HepG2 (cell line): ENCODE results near the gene P2RX6. TPM values are rescaled to one million over a fixed set of nuclear protein-coding genes. Genes with fewer than 3 reads are reported as not detected.

Experiments used
- ATAC-seq: fragments of 200-7000 bp; cut with Tn5 transposase; 3 replicates; pipeline ENCODE4 v1.9.1; 2020; ENCODE audit warnings: mild to moderate bottlenecking, moderate library complexity
- BruUV-seq: library from RNA; stranded (reverse); fragments of 400-500 nt; replicated peaks from 2 replicates; lab custom pipeline; 2021; lab: Mats Ljungman, UMichigan
- CTCF ChIA-PET: fragments of 300-600 bp; formaldehyde crosslinking; extraction: SDS; loops from one replicate; lab custom pipeline; 2021; ENCODE audit warnings: low total read pairs, inconsistent platforms, low intra/inter-chr PET ratio; lab: Yijun Ruan, JAX
- POLR2A ChIA-PET: fragments of 350-600 bp; sonication (Branson Sonifier 250); formaldehyde crosslinking; loops from one replicate; lab custom pipeline; 2020; ENCODE audit warnings: antibody characterized with exemption, inconsistent platforms; lab: Yijun Ruan, JAX
- DNase-seq: peaks from one replicate; pipeline ENCODE4 v3.0.0-alpha.2; 2015; ENCODE audit warnings: low spot score
- FAIRE-seq: peaks from 3 replicates; lab custom pipeline; 2011; peaks lifted over from hg19 to GRCh38; lab: Jason Lieb, UNC
- H2AFZ ChIP-seq: one replicate; pipeline ENCODE4 v1.6.1; 2011; ENCODE audit warnings: low read length, inconsistent platforms
- H3K27ac ChIP-seq: fragments of 300-600 bp; 3 replicates; pipeline ENCODE4 v1.8.0; 2011; ENCODE audit warnings: mixed run types, mild to moderate bottlenecking, mixed read lengths, low read length, inconsistent platforms; ENCODE audit not compliant: insufficient read depth; ENCODE audit errors: extremely low read length
- H3K27me3 ChIP-seq, 2 experiments: fragments of 200-600 bp in 1 of 2; 2 replicates in 1 of 2; 3 replicates in 1 of 2; pipeline versions ENCODE4 v1.6.0 to v1.8.0; 2011; ENCODE audit warnings: low read length in 2 of 2, mild to moderate bottlenecking in 2 of 2, moderate library complexity in 2 of 2, inconsistent platforms in 1 of 2; ENCODE audit not compliant: insufficient read depth in 2 of 2, control insufficient read depth in 1 of 2
- H3K36me3 ChIP-seq, 2 experiments: fragments of 200-600 bp in 1 of 2; replicated peaks in 1 of 2; 2 replicates in 1 of 2; 3 replicates in 1 of 2; pipeline versions ENCODE4 v1.5.1 to v1.8.0; 2011; ENCODE audit warnings: low read length in 2 of 2, inconsistent platforms in 1 of 2; ENCODE audit not compliant: insufficient read depth in 2 of 2, control insufficient read depth in 1 of 2
- H3K4me1 ChIP-seq: 2 replicates; pipeline ENCODE4 v1.5.1; 2012; ENCODE audit warnings: low read length, inconsistent platforms; ENCODE audit not compliant: insufficient read depth
- H3K4me2 ChIP-seq: 2 replicates; pipeline ENCODE4 v1.6.0; 2011; ENCODE audit warnings: low read depth, low read length, inconsistent platforms
- H3K4me3 ChIP-seq, 3 experiments: fragments of 200-600 bp in 1 of 3; sonication (generic), shearing (Covaris generic) in 1 of 3; replicated peaks in 1 of 3; 2 replicates each; pipeline ENCODE4 v1.5.1; 2011 to 2016; ENCODE audit warnings: low read length in 3 of 3, inconsistent platforms in 2 of 3, low read depth in 2 of 3, mild to moderate bottlenecking in 2 of 3, control low read depth in 1 of 3, mixed read lengths in 1 of 3; ENCODE audit not compliant: insufficient read depth in 1 of 3
- H3K79me2 ChIP-seq: one replicate; pipeline ENCODE4 v1.6.1; 2011; ENCODE audit warnings: low read length, inconsistent platforms; ENCODE audit not compliant: insufficient read depth
- H3K9ac ChIP-seq: 2 replicates; pipeline ENCODE4 v1.6.0; 2011; ENCODE audit warnings: mild to moderate bottlenecking, low read depth, low read length, inconsistent platforms; ENCODE audit not compliant: insufficient read depth
- H3K9me3 ChIP-seq: 2 replicates; pipeline ENCODE4 v1.5.1; 2012; ENCODE audit warnings: mild to moderate bottlenecking, low read length
- H4K20me1 ChIP-seq: 2 replicates; pipeline ENCODE4 v1.6.0; 2011; ENCODE audit warnings: inconsistent platforms, mild to moderate bottlenecking, low read length, moderate library complexity; ENCODE audit not compliant: insufficient read depth
- E2F2 ChIP-seq: sonication (generic); formaldehyde crosslinking; IDR thresholded peaks from 2 replicates; pipeline ENCODE4 v1.4.0; 2020; ENCODE audit warnings: missing genetic modification reagents, borderline replicate concordance
- EED ChIP-seq: sonication (generic); formaldehyde crosslinking; IDR thresholded peaks from 2 replicates; pipeline ENCODE4 v1.5.0; 2020; ENCODE audit warnings: mild to moderate bottlenecking, missing genetic modification reagents
- HOXA3 ChIP-seq: sonication (generic); formaldehyde crosslinking; IDR thresholded peaks from 2 replicates; pipeline ENCODE4 v1.5.0; 2020; ENCODE audit warnings: missing genetic modification reagents
- IRX3 ChIP-seq: sonication (generic); formaldehyde crosslinking; IDR thresholded peaks from 2 replicates; pipeline ENCODE4 v1.8.1; 2023; ENCODE audit warnings: mild to moderate bottlenecking, low read depth, missing genetic modification reagents, borderline replicate concordance
- KLF12 ChIP-seq: sonication (generic); formaldehyde crosslinking; IDR thresholded peaks from 2 replicates; pipeline ENCODE4 v1.4.0; 2020; ENCODE audit warnings: missing genetic modification reagents, borderline replicate concordance
- KMT2A ChIP-seq: sonication (generic); formaldehyde crosslinking; IDR thresholded peaks from 2 replicates; pipeline ENCODE4 v1.4.0; 2020; ENCODE audit warnings: missing genetic modification reagents
- NFKBIZ ChIP-seq: IDR thresholded peaks from 2 replicates; pipeline ENCODE4 v1.6.1; 2018; ENCODE audit warnings: missing genetic modification reagents, missing compliant biosample characterization
- TIGD3 ChIP-seq: sonication (generic); formaldehyde crosslinking; IDR thresholded peaks from 2 replicates; pipeline ENCODE4 v1.5.1; 2020; ENCODE audit warnings: mild to moderate bottlenecking, missing genetic modification reagents, borderline replicate concordance
- ZBTB42 ChIP-seq: sonication (generic); formaldehyde crosslinking; IDR thresholded peaks from 2 replicates; pipeline ENCODE4 v1.5.0; 2020; ENCODE audit warnings: mild to moderate bottlenecking, missing genetic modification reagents
- ZFY ChIP-seq: sonication (generic); formaldehyde crosslinking; IDR thresholded peaks from 2 replicates; pipeline ENCODE4 v1.4.0; 2020; ENCODE audit warnings: missing genetic modification reagents
- ZNF367 ChIP-seq: sonication (generic); formaldehyde crosslinking; IDR thresholded peaks from 2 replicates; pipeline ENCODE4 v1.4.0; 2020; ENCODE audit warnings: missing genetic modification reagents, borderline replicate concordance
- ZNF441 ChIP-seq: sonication (generic); formaldehyde crosslinking; IDR thresholded peaks from 2 replicates; pipeline ENCODE4 v1.7.0; 2021; ENCODE audit warnings: missing genetic modification reagents, borderline replicate concordance
- ZNF512 ChIP-seq: sonication (generic); formaldehyde crosslinking; IDR thresholded peaks from 2 replicates; pipeline ENCODE4 v1.4.0; 2020; ENCODE audit warnings: mild to moderate bottlenecking, missing genetic modification reagents
- ZNF543 ChIP-seq: sonication (generic); formaldehyde crosslinking; IDR thresholded peaks from 2 replicates; pipeline ENCODE4 v1.4.0; 2020; ENCODE audit warnings: mild to moderate bottlenecking, missing genetic modification reagents
- ZNF547 ChIP-seq: sonication (generic); formaldehyde crosslinking; IDR thresholded peaks from 2 replicates; pipeline ENCODE4 v1.5.1; 2020; ENCODE audit warnings: mild to moderate bottlenecking, missing genetic modification reagents
- ZNF589 ChIP-seq: sonication (generic); formaldehyde crosslinking; conservative IDR thresholded peaks from 2 replicates; pipeline ENCODE4 v1.8.0; 2022; ENCODE audit warnings: mild to moderate bottlenecking, moderate library complexity, missing genetic modification reagents
- ZNF597 ChIP-seq: sonication (generic); formaldehyde crosslinking; IDR thresholded peaks from 2 replicates; pipeline ENCODE4 v1.5.0; 2020; ENCODE audit warnings: missing genetic modification reagents
- ZNF704 ChIP-seq: sonication (generic); formaldehyde crosslinking; IDR thresholded peaks from 2 replicates; pipeline ENCODE4 v1.8.1; 2023; ENCODE audit warnings: mild to moderate bottlenecking, inconsistent platforms, moderate library complexity, missing genetic modification reagents, borderline replicate concordance
- WGBS: methylation state at CpG from one replicate; pipeline ENCODE4 v1.1.6; 2017; ENCODE audit warnings: low lambda C conversion rate; 5-methylcytosine and 5-hydroxymethylcytosine counted together
- in situ Hi-C: cut with HindIII; loops from 2 replicates; pipeline ENCODE4 v1.10.0; 2017; ENCODE audit warnings: low pct_unique_long_range_greater_than_20kb; ENCODE audit not compliant: extremely low pct_ligation_motif_present
- intact Hi-C: fragments of 100-400 bp; cut with micrococcal nuclease; formaldehyde crosslinking; loops from one replicate; pipeline ENCODE4 v1.10.0; 2022; ENCODE audit not compliant: unreplicated experiment
- polyA plus RNA-seq, 8 experiments: library from polyadenylated mRNA; depleted of rRNA in 3 of 8; stranded (reverse) in 7 of 8; unstranded in 1 of 8; fragments of >200 nt; fragmentation: Illumina TruSeq in 4 of 8; extraction: Trizol in 4 of 8; gene quantifications; 2 replicates each; pipeline versions ENCODE4 v1.2.1 to v1.2.3, GENCODE V29; 2011 to 2016; ENCODE audit warnings: low read depth in 4 of 8, missing spikeins in 1 of 8, mixed read lengths in 1 of 8; ENCODE audit not compliant: insufficient read depth in 1 of 8
- total RNA-seq, 5 experiments: library from RNA; depleted of rRNA; stranded (reverse); fragments of >200 nt; fragmentation: Illumina TruSeq; extraction: Trizol; gene quantifications; 2 replicates each; pipeline ENCODE4 v1.2.3, GENCODE V29; 2016; ENCODE audit warnings: low read depth in 1 of 5

The P2RX6 gene
- total and polyA plus RNA-seq, 2 of the 13 experiments (the other 11 are each of a cell fraction or from before 2014, with no cell fraction given), result 0.04 to 0.12 TPM

- Histone ChIP-seq H3K27ac (no peak overlapping the region), H3K9ac (no peak overlapping the region), H3K4me1 (peaks cover 46% of the 10 kb centered on the region), H3K4me3 (peak overlapping the region in 1 of 3 experiments; percentile 67; a peak in 1 of 6 replicates), H3K4me2 (no peak overlapping the region), H3K36me3 (no peaks in the 10 kb centered on the region), H3K9me3 (no peaks in the 10 kb centered on the region), H4K20me1 (no peaks in the 10 kb centered on the region), H3K79me2 (no peaks in the 10 kb centered on the region), H2AFZ (no peak overlapping the region), H3K27me3 (peaks cover 0 to 9% of the 10 kb centered on the region in 2 experiments; a peak in 1 of 5 replicates)
- TF ChIP-seq ZBTB42 (CRISPR knock-in tag), result no peak
- TF ChIP-seq ZFY (CRISPR knock-in tag), result no peak
- no peak for TF ChIP-seq ZNF547
- TF ChIP-seq ZNF441 (CRISPR knock-in tag), result no peak
- TF ChIP-seq ZNF543, result no peak
- no peak for TF ChIP-seq TIGD3 (CRISPR knock-in tag)
- TF ChIP-seq HOXA3 (CRISPR knock-in tag), result no peak
- TF ChIP-seq ZNF589 (CRISPR knock-in tag), result no peak
- no peak for TF ChIP-seq EED (CRISPR knock-in tag)
- TF ChIP-seq IRX3, result no peak
- no peak for TF ChIP-seq NFKBIZ (CRISPR knock-in tag)
- TF ChIP-seq KLF12 (CRISPR knock-in tag), result no peak
- no peak for TF ChIP-seq ZNF367 (CRISPR knock-in tag)
- no peak for TF ChIP-seq E2F2 (CRISPR knock-in tag)
- no peak for TF ChIP-seq ZNF597 (CRISPR knock-in tag)
- no peak for TF ChIP-seq ZNF512 (CRISPR knock-in tag)
- no peak for TF ChIP-seq ZNF704
- TF ChIP-seq KMT2A, result no peak
- ATAC-seq (no peak), FAIRE-seq (no peak), DNase-seq (no peak)
- 65% methylated on average over 19 of the region's 24 CpGs for WGBS
- ChIA-PET POLR2A (interaction anchor here (1.3 to 1.7 kb wide), 2 partner anchors 11 to 63 kb away, joined by 5 to 9 read pairs; partner anchors contain the start of gene THAP7), CTCF (no interaction called here)
- no TSS peak for BruUV-seq
- in situ Hi-C loops (no loop called here), intact Hi-C loops (no loop called here)
These were observed 1.2 kb upstream of the P2RX6 start for GRCh38 chr22:21013657-21014201.
